GM19468 (cell line): ENCODE data around the gene CTDSPL.

Experiments
- ATAC-seq: cut with Tn5 transposase; IDR thresholded peaks from one replicate; pipeline ENCODE4 v1.9.1; 2021; ENCODE audit warnings: mild to moderate bottlenecking, moderate library complexity, moderate number of reproducible peaks; ENCODE audit not compliant: unreplicated experiment; ENCODE audit errors: extremely low read depth

CTDSPL gene

GRCh38 chr3:37909067-37909911, 47.6 kb downstream of the CTDSPL start:
- ATAC-seq: no peak

DNA sequence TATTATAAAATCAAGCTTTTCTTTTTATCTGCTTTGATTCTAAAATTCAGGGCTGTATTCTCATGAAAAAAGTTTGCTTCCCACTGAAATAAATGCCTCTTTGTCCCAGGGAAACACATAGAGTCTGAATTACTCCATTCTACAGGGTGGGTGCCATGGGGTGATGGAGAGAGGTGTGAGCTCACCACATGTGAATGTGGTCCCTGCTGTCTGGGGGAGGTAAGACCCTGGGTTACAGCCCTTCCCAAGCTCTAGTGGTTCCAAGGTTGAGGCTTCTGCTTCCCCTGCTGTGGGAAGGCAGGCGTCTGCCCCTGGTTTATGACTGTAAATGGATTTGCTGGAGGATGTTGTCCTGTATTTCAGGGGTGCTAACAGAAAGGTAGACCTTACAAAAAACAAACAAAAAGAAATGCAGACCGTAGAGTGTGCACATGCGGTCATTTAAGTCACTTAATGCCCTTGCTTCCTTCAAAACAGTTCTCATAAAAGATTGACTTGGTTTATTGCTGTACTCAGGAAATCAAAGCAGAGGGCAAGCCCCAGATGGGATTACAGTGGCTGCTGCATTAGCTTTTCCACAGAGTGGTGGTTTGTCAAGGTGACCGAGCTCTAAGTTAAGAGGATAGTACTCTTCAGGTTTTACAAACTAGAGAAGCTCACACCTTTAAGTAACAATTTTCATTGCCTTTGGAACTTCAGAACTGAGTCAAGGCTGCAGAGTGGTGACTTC, 49.2 kb downstream of the CTDSPL start:
- no peak for ATAC-seq

DNA sequence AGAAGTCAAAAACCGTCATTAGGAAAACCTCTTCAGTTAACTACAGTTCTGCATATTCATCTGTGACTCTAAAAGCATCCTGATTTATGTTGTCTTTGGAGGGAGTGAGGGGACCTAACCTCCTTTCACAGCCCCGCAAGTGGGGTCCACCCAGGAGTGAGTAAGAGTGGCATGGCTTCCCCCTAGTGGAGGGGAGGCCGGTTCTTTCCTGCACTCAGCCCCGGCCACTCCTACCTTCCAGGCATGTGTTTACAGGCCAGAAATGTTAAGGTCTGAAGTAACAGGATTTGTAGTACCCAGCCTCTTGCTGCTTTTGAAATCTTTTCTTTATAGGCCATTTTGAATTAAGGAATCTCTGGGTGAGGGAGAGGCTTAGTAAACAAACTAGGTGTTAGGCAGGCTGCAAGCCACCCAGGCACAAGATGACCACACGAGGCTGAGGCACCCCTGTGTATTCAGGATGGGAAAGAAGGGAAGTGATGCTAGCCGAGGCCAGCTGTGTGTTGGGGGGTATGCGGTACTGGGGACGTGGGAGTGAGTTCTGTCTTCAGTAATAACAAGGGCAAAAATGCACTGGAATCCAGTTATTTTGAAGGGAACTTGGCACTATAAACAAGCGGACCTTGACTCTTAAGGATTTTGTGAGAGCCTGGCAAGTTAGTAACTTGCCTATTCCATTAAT, 50.5 kb downstream of the CTDSPL start:
- ATAC-seq: no peak

DNA sequence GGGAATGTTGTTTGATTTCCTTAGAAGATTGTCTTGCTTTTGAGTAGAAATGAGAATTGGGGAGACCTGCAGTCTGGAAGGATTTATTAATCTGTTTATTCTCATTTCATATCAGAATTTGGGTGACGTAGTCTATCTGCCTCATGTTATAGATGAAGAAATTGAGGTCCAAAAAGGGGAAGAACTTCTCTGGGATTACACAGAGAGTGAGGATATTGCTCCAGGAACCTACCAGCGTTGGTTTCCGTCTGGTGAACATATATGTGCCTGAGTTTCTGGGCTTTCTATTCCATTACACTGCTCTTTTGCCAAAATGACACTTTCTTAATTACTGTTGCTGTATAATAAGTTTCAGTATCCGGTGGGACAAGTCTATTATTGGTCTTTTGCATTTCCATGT, 51.8 kb downstream of the CTDSPL start:
- ATAC-seq: no peak

GRCh38 chr3:37916685-37917084, 55.0 kb downstream of the CTDSPL start:
- no peak for ATAC-seq

- no peak for ATAC-seq
Measured at GRCh38 chr3:37918627-37919026, 56.9 kb downstream of the CTDSPL start.

DNA sequence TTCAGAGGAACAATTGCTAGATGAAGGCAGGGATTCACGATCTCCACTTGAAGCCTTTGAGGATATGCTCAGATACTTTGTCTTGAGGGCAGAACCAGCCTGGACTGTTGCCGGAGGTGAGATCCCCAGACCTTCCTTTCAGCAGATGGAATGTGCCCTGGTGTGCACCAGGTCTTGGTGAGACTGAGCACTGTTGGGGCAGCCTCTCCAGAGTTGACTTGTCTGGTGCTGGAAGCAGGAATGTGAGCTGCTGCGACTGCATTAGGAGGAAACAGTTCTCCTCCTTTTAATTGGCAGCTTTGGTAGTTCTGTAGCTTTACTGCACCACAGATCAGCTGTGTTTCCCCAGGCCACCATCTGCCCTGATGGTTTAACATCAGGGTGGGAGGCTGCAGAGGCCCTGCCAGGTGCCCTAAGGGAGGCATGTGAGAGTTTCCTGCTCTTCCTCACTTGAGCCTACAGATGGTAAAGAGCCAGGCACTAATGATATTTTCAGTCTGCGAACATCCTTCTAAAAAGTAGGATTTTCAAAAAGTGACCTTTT, 58.5 kb downstream of the CTDSPL start:
- no peak for ATAC-seq

- no peak for ATAC-seq
Measured at GRCh38 chr3:37921025-37921424, 59.3 kb downstream of the CTDSPL start.

- no peak for ATAC-seq
Measured at GRCh38 chr3:37922721-37923568, 61.3 kb downstream of the CTDSPL start.

GRCh38 chr3:37923569-37924040, 61.9 kb downstream of the CTDSPL start:
- no peak for ATAC-seq

- no peak for ATAC-seq
Measured at GRCh38 chr3:37924453-37924852, 62.8 kb downstream of the CTDSPL start.

DNA sequence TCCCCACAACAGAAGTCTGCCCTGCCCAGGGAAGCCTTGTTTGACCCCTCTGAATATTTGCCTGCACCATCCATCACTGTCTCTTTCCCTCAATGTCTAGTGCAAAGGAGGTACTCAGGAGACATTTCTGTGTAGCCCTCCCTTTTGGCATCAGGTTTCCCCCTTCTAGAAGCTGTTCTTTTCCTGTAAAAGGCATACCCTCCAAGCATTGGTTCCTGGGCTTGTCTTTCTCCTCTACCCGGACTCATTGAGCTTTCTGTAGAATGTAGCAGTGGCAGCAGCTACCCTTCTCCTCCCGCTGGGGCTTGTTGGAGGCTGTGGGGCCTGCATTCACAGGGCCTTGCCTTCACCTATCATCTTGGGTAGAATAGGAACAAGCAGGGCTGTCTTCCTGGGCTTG, 63.5 kb downstream of the CTDSPL start:
- ATAC-seq: no peak

DNA sequence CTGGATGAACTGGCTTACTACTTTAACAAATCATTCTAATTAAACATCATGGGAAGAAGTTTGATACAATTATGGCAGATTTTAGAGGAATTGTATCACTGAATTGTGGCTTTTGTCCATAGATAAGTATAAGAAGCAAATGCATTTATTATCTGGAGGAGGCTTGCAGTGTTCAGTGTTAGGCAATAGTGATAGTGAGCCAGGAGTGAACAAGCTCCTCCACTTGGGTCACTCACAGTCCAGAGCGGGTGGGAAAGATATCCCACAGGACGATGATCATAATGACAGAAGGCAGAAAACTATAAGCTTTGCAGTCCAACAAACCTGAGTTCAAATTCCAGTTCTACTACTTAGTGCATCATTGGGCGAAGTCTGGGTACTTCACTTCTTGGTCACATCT, 64.9 kb downstream of the CTDSPL start:
- ATAC-seq: no peak

DNA sequence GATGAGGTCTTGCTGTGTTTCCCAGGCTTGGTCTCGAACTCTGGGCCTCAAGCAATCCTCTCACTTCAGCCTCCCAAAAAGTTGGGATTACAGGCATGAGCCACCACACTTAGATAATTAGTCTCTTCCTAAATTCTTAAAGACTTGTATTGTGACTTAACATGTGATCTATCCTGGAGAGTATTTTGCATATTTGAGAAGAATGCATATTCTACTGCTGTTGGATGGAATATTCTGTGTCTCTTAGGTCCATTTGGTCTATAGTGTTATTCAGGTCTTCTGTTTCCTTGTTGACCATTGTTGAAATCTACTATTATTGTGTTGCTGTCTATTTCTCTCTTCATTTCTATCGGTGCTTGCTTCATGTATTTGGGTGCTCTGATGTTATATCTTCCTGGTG, 68.8 kb downstream of the CTDSPL start:
- no peak for ATAC-seq

DNA sequence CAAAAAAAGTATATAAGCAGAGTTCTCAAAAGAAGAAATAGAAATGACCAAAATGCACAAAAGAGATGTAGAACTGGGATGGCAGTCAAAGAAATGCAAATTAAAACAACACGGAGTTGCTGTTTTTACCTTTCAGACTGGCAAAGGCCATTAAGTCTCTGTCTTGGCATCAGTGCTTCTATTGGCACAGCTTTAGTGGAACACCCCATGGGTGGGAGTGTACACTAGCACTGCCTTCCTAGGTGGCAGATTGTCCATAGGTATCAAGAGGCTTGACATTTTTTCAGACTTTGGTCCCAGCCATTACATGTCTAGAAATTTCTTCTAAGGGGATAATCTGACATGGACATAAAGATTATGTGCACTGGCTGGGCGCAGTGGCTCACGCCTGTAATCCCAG, 70.8 kb downstream of the CTDSPL start:
- no peak for ATAC-seq

GRCh38 chr3:37934631-37935289, 73.1 kb downstream of the CTDSPL start:
- no peak for ATAC-seq

DNA sequence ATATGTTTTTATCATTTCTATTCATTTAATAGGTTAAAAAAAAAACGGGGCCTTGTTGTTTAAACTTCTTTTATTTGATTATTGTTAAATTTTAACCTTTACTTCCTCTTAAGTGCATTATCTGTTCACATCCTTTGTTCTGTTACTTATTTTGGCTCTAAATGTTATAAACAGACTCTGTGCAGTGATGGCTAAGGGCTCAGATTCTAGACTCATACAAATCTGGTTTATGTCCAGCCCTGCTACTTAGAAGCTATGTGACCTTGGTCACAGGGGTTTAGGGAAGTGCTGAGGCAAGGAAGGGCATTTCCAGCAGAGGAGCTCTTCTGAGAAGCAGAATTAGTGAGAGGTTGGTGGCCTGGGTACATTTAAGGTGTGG, 73.6 kb downstream of the CTDSPL start:
- no peak for ATAC-seq

DNA sequence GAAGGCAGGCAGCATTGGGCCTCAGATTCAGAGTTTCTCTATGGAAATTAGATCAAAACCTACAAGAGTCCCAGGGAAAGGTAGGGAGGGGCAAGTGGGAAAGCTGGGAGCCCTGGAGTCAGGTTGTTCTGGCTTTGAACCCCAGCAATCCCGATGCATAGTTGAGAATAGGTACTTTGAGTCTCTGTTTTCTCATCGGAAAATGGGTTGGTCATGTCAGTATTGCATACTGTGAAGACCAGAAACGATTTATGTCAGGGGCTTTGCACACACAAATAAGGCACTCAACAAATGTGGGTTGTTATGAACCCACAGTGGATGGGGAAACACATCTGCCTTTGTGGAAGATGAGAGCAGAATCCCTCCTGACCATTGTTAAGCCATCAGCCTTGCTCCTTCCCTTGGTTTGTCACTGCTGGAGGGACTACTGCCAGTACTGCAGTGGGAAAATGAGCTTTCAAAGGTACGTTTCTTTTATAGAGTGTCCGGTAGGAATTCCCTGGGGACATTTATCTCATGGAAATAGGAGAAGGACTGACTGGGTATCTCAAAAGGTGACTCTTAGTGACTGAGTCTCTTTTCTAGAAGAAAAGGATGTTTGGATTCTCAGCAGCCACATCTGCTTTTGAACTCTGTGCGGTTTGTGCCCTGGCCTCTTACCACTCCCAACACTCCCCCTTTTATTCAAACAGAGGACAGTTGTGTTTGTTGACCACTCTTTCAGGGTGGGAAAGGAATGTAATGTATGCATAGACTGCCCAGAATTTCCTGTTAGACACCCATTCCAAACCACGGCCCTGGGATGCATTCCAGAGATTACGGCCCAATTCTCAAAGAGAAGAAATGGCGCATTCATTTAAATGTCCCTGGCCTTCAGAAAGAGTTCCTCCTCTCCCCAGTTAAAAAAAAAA, 74.3 kb downstream of the CTDSPL start:
- no peak for ATAC-seq
